GM19438 (cell line): Measurements from ENCODE around the gene MAN1A1.
"Not testable (repeated sequence)": the region's sequence is repeated elsewhere in the genome, so short reads cannot be mapped to it uniquely, and the experiment has no call there.

Experiments
- ATAC-seq: cut with Tn5 transposase; IDR thresholded peaks from one replicate; pipeline ENCODE4 v1.9.1; 2021; ENCODE audit warnings: low read depth; ENCODE audit not compliant: unreplicated experiment

The MAN1A1 gene

GRCh38 chr6:119349361-119350201 lies at the start of gene MAN1A1:
Gene MAN1A1, minus strand, starts transcription at chr6:119349761. Its CDS starts 696 bp downstream, at chr6:119349065.
- peak; percentile 67 for ATAC-seq

- peak; percentile 65 for ATAC-seq
These were observed 45.6 kb upstream of the MAN1A1 start for GRCh38 chr6:119395192-119395591.

GRCh38 chr6:119390247-119390793 lies 40.8 kb upstream of the MAN1A1 start:
- ATAC-seq, result no peak

GRCh38 chr6:119385994-119386393 lies 36.4 kb upstream of the MAN1A1 start:
- ATAC-seq, result no peak

GRCh38 chr6:119384444-119384843 lies 34.9 kb upstream of the MAN1A1 start:
- no peak for ATAC-seq

- no peak for ATAC-seq
These were observed 30.2 kb upstream of the MAN1A1 start for GRCh38 chr6:119379809-119380208.

GRCh38 chr6:119377043-119377442 lies 27.5 kb upstream of the MAN1A1 start:
- ATAC-seq, result not testable (repeated sequence)

- no peak for ATAC-seq
These were observed 20.5 kb upstream of the MAN1A1 start for GRCh38 chr6:119370080-119370479.

GRCh38 chr6:119368921-119369320 lies 19.4 kb upstream of the MAN1A1 start:
- no peak for ATAC-seq

GRCh38 chr6:119361209-119361608 lies 11.6 kb upstream of the MAN1A1 start:
- ATAC-seq, result no peak

- no peak for ATAC-seq
These were observed 10.8 kb upstream of the MAN1A1 start for GRCh38 chr6:119360262-119360915.

- ATAC-seq, result no peak
These were observed 6.3 kb upstream of the MAN1A1 start for GRCh38 chr6:119355890-119356289.

- no peak for ATAC-seq
These were observed 5.6 kb upstream of the MAN1A1 start for GRCh38 chr6:119355157-119355556.

- ATAC-seq, result no peak
These were observed 4.1 kb upstream of the MAN1A1 start for GRCh38 chr6:119353696-119354095.

- ATAC-seq, result no peak
These were observed 2.4 kb upstream of the MAN1A1 start for GRCh38 chr6:119352001-119352400.

- ATAC-seq, result no peak
These were observed 1.4 kb upstream of the MAN1A1 start for GRCh38 chr6:119350952-119351372.

GRCh38 chr6:119350202-119350951 lies 816 bp upstream of the MAN1A1 start:
- ATAC-seq, result peak; percentile 13

GRCh38 chr6:119348748-119349360 lies 707 bp downstream of the MAN1A1 start:
- peak; percentile 13 for ATAC-seq

- ATAC-seq, result no peak
These were observed 1.3 kb downstream of the MAN1A1 start for GRCh38 chr6:119348096-119348747.
